ENCODE measurements around the gene FAM236D.
"Not testable (repeated sequence)": the region's sequence is repeated elsewhere in the genome, so short reads cannot be mapped to it uniquely, and the experiment has no call there.

FAM236D gene

DNA sequence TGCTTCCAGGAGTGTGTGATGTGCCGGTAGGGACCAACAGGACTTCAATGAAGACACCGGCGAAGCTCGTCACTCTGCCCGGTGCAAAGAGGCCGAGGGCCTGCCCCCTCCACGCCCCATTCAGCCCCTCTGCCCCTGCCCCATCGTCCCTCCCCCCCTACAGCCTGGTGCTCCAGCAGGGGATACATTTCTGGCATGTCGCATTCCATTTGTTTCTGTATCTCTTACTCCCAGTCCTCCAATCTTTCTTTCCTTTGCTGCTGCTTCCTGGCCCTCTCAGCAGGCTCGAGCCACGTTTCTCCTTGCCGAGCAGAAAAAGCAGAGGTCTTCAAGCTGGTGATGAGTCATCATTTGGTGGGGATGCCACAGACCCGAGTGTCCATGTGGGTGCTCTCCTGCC lies at the start of gene FAM236D:
TSS of gene FAM236D (minus strand) at position 101 of the 400 bp plus-strand sequence. CDS start at position 1, 100 bp downstream.
- not testable (repeated sequence) for DNase-seq

DNA sequence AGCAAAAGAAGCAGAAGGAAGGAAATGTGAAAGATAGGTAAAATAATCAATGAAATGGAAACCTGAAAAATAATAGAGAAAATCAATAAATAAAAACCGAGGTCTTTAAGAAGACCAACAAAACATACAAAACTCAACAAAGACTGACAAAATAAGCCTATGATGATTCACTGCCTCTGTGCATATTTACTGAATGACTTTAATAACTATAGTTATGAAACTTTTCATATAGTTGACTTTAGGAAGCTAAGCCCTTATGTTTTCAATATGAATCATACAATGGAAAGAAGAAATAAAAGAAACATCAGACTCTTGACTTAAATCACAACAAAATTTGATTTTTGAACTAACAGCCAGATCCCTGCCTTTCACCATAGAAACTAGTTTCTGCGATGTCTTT lies 29.5 kb upstream of the FAM236D start:
- not testable (repeated sequence) for DNase-seq

DNA sequence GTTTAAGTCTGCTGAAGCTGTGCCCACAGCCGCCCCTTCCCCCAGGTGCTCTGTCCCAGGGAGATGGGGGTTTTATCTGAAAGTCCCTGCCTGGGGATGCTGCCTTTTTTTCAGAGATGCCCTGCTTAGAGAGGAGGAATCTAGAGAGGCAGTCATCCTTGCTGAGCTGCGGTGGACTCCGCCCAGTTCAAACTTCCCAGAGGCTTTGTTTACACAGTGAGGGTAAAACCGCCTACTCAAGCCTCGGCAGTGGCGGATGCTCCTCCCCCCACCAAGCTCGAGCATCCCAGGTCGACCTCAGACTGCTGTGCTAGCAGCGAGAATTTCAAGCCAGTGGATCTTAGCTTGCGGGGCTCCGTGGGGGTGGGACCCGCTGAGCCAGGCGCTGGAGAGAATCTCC lies 22.7 kb upstream of the FAM236D start:
- DNase-seq: not testable (repeated sequence)

DNA sequence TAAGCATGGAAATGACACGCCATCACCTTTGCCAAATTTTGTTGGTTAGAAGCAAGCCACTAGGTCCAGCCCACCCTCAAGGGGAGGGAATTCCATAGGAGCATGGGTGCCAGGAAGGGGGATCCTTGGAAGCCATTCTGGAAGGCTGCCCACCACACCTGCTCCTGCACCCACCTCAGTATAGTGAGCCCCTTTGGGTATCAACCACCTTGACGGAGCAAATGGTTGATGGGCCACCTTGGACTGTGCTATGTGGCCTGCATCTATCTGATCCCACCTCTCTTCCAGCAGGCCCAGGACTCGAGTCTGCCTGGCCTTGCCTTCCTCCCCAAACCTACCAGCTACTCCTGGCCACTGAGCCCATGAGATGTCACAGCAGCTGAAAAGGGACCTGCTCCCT lies 17.6 kb downstream of the FAM236D start:
- DNase-seq: not testable (repeated sequence)

DNA sequence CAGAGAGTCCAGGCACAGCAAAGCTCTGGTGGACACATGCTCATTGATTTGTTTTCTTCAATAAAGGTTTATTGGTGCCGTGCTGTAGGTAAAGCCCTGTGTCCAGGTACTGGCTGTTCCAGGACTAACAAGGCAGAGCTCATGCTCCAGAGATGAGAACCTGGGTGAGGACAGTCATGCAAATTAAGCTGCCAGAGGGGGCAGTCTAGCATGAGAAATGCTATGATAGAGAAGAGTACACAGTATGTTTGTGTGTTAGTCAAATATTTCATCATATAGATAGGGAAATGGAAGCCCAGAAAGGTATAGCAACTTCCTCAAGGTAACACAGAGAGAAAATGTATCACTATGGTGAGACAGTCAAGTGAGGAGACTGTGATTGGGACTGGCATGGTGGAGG lies 19.9 kb downstream of the FAM236D start:
- DNase-seq: not testable (repeated sequence)

DNA sequence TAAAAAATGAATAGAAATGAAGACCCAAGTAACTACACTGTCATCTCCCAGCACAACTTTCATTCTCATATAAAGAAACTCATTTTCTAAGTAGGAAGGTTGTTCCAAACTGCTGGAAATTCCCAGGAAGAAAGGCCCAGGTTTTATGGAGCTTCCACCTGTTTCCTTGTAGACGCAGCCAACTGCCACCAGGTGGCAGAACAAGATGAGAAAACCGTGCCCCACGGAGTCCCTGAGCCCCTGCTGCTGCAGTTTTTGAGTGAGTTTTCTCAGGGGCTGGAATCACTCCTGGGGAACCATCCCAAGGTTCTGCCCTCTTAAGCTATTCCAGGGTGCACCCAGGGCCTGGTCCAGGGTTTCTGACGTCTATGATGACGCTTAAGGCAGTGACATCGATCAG lies 24.0 kb downstream of the FAM236D start:
- not testable (repeated sequence) for DNase-seq

DNA sequence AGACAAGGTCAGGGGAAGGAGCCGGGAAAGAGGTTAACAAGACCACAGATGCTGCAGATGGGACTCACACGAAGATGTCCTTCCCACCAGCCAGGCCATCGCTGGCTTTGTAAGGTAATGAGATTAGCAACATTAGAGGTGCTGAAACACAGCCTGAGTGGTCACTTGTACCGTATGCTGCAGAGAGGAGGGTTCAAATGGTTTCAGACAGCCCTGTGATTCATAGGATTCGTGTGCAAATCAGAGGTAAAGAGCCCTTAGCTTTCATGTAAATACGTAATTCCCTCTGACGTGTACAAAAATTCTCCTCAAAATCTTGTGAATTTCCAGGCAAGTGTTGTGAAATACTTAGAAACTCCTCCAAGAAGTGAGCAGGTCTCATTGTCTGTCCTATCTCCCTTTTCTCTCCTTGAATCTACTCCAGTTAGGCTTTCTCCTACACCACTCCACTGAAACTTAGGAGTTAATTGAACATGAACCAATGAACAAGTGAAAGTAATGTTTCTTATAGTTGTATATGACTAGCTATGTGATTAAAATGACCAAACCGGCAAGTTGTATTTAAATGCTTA lies 24.6 kb downstream of the FAM236D start:
- not testable (repeated sequence) for DNase-seq

DNA sequence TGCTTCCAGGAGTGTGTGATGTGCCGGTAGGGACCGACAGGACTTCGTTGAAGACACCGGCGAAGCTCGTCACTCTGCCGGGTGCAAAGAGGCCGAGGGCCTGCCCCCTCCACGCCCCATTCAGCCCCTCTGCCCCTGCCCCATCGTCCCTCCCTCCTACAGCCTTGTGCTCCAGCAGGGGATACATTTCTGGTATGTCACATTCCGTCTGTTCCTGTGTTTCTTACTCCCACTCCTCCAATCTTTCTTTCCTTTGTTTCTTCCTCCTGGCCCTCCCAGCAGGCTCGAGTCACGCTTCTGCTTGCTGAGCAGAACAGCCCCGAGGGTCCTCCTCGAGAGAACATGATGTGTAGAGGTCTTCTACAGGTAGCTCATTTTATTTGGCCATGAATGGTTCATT lies 25.4 kb downstream of the FAM236D start, which contains the start of gene FAM236B:
TSS of gene FAM236B (minus strand) at position 101 of the 400 bp plus-strand sequence. CDS start at position 1, 100 bp downstream.
- DNase-seq: not testable (repeated sequence)

DNA sequence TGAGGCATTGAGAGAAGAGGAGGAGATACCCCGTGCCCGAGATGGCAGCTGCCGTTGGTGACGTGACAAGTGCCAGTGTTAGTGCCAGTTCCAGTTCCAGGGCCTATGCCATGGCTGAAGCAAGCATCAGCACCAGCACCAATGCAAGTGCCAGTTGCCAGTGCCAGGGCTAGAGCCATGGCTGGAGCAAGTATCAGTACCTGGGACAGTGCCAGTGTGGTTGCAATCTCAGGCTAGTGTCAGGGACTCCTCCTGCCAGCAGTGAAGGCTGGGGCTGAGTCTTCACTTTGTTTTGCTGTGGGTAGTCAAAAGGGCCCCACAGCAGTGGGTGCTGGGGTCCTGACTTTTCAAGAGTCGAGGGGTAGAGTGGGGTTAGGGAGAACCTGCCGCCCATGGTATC lies 29.9 kb downstream of the FAM236D start:
- not testable (repeated sequence) for DNase-seq

DNA sequence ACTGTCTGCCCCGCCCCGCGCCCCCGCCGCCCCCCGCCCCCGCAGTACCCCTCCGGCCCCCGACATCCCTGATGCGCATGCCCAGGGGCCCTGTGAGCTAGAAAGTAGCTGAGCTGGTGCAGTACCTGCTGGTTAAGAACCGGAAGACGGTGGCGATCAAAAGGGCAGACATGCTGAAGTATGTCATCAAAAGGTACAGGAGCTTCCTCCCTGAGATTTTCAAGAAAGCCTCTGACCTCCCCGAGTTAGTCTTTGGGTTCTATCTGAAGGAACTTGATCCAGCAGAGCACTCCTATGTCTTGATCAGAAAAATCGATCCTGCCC lies 30.6 kb downstream of the FAM236D start:
- not testable (repeated sequence) for DNase-seq

DNA sequence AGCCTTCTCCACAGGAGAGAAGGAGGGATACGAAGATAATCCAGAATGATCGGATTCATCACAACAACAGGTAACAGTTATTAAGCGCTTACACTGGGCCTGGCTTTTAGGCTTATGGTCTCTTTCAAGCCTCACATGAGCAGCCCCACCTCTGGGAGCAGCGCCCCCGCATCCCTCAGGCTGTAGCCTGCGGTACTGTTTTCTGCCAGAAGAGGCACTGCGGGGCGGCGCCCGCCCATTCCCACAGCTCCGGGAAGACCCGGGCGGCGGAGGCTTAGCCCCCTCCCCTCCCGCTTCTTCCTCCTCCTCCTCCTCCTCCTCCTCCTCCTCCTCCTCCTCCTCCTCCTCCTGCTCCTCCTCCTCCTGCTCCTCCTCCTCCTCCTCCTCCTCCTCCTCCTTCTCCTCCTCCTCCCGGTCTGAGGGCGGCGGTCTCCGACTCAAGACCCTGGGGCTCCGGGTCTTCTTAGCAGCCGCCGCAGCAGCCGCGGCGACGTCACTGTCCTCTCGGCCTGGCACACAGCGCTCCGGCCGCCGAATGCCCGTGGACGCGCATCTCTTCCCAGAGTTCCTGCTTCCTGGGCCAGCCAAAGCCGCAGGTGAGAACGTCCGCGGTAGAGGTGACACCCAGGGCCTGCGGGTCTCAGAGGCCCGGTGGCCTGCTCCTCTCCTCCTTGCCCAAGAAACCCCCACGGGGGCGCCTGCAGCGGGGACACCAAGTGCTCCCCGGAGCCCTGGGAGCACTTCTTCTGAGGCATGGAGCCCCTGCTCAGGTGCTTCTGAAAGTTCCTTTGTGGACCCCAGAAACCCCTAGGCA lies 31.1 kb downstream of the FAM236D start, which contains the start of gene DMRTC1B:
TSS of gene DMRTC1B (plus strand) at position 238 of the 814 bp plus-strand sequence. CDS start 68,246 bp downstream, outside the sequence.
- DNase-seq: not testable (repeated sequence)

DNA sequence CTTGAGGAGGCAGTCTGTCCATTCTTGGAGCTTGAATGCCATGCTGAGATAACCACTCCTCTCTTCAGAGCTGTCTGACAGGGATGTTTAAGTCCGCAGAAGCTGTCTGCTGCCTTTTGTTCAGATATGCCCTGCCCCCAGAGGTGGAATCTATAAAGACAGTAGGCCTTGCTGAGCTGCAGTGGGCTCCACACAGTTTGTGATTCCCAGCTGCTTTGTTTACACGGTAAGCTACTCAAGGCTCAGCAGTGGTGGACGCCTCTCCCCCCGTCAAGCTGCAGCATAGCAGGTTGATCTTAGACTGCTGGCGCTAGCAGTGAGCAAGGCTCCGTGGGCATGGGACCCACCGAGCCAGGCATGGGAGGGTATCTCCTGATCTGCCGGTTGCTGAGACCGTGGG lies 47.6 kb downstream of the FAM236D start:
- DNase-seq: not testable (repeated sequence)

Data from NCI-H345 (cell line).